ENCODE results near the gene ZNF277.

ZNF277 gene

DNA sequence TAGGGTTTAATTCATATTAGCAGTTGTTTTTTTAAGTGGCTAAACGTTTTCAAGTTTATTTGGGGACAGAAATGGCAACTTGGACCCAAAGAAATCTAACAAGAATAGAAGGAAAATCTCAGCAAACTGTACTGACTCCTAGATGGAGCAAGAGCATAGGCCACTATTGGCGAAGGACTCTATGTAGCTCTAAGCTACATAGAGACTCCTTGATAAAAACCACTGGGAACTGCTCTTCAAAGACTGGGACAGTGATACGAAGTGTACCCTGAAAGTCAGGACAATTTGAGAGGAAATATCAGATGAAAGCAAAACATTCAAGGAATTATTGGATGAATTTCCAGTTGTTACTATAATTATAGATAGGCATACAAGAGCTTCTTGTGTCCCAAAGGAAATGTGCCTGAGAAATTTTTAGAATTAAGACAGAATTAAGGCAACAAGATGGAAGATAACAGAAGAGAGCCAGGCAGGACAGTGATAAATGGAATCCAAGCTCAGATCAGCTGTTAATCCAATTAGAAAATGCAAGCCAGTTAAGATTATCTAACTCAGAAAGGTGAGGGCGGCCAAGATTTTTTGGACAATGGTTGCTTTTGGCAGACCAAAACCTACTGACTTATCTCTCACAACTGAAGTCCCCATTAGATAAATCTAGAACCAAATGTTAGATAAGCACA lies 140.0 kb downstream of the ZNF277 start:
- DNase-seq: no peak

DNA sequence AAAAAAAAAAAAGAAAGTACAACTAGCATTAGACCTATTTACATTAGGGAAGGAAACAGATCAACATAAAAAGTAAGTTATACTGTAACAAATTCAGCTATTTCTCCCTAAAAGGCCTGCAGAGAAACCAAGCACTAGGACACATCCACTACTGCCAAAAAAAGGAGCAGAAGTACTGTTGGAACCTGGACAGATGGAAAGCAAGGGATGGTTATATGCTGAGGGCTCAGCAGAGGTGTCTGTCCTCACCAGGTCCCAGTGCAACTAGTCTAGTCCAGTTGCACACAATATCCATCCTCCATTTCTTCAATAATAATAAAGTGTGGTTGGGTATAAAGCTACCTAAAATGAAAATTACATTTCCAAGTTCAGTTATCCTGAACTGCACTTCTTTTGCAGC lies 140.6 kb downstream of the ZNF277 start:
- DNase-seq: no peak

DNA sequence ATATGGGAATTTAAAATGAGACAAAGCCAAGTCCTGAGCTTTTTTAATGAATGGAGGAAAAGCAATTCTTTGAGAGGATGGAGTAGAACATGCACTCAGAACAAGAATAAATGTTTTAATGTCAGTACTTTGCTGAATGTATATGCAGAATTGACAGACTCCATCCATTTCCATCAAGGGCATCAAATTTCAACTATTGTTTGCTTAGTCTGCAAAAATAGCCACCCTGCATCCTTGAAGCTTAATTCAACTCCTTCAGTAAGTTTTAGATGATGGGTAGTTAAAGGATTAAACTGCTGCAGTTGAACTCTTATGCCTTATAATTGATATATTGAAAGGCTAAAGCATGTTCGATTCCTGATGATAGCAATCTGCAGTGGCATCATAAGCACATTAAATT lies 144.1 kb downstream of the ZNF277 start:
- DNase-seq: no peak

DNA sequence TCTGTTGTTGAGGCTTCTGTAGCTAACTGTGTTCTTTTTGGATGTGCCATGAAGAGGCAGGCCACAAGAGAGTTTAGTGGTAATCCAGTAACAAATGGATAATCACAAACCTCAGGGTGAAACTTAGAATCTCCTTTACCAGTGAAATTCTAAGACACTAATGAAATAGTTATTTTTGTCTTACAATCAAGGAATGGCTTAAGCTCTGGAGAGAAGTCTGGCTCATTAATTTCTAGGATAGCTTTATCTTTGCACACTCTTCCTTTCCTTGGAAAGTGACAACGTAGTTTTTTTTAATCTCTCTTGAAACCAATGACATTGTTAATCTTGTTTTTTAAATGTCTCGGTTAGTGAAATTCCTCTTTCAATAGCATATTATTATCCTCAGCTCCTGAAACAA lies 150.1 kb downstream of the ZNF277 start:
- DNase-seq: no peak

DNA sequence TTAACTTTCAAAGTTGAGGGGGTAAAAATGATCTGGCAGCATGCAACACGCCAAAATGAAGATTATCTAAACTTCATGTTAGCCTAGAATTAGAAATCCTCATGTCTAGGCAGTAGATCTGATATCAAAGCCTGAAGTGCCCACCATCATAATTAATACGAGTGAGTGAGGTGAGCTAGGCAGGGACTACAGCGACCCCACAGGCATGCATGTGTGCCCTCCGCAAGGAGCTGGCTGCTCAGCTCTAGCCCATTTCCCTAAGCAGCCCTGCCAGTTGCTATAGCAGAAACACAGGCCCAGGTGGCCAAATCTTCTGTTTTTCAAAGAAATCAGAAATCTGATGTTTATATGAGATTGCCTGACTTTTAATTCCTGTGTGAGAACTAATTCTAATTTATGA lies 150.6 kb downstream of the ZNF277 start:
- DNase-seq: no peak

GRCh38 chr7:112358513-112358912 lies 152.0 kb downstream of the ZNF277 start:
- DNase-seq: no peak

GRCh38 chr7:112359086-112359485 lies 152.6 kb downstream of the ZNF277 start:
- DNase-seq: no peak

GRCh38 chr7:112360681-112361080 lies 154.2 kb downstream of the ZNF277 start:
- no peak for DNase-seq

DNA sequence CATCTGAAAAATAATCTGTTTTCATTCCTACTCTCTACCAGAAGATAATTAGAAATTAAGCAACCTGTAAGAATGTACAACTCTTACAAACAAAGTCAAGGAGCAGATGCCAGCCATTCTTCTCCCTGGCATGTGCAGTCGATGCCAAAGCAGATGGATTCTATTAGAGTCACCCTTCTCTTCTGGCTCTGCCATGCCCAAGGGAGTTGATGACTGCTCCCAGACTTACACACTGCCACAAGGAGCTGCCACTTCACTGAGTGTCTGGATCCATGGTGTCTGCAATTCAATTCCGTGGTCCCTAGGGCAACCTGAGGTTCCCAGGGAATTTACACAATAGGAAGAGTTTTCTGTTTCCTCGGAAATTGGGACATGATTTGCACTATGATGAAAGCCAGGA lies 154.7 kb downstream of the ZNF277 start:
- no peak for DNase-seq

DNA sequence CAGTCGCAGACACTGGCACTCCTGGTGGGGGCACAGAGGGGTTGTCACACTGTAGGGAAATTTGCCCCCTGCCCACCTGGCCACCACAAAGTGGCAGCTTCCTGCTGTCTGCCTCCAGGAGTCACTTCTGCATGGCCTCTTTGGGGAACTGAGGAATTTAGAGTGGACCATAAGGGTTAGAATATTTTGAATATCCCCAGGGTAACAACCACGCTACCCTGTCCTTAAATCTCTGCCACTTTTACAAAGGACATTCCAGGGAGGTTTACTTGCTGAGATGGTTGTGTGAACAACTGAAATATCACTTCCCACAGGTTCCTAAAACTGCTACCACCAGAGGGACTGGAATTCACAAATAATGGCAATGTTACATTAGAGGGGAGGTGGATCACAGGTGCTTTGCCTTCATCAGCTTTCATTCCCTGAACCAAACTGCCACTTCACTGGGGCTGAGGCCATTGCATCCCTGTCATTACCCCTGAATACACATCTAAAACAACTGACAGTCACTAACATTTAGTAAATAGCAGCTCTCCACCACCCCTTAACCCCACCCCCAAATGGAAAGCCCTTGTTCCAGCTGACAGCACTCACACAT lies 155.7 kb downstream of the ZNF277 start:
- no peak for DNase-seq

DNA sequence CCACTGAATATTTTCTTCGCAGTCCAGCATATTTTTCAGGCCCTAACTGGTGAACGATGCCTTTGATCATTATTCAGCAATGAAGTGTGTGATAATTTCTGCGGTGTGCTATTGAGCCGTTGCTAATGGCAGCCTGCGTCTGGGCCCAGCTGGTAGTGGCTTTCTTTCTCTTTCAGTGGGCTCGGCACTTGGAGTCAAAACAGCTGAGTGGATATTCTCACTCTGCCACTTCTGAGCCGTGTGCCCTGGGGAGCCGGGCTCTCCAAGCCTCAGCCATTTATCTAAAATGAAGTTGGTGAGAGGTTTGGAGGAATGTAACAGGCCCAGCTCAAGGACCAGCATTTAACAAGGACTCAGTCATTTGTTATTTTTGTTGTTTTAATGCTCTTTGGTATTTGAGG lies 156.2 kb downstream of the ZNF277 start:
- no peak for DNase-seq

GRCh38 chr7:112364388-112364787 lies 157.9 kb downstream of the ZNF277 start:
- no peak for DNase-seq

DNA sequence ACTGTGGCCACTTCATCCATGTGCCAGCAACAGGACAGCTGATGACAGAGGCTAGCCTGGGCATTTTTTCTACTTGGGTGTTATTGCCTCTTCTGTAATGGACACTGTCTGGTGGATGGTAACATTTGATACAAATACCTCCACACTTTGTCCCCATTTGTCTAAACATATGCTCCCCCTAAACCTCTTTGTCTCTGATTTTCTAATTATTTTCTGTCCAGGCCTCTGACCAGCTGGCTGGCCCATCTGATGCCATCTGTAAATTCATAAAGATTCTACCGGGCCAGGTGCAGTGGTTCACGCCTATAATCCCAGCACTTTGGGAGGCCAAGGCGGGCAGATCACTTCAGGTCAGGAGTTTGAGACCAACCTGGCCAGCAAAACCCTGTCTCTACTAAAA lies 159.1 kb downstream of the ZNF277 start:
- no peak for DNase-seq

DNA sequence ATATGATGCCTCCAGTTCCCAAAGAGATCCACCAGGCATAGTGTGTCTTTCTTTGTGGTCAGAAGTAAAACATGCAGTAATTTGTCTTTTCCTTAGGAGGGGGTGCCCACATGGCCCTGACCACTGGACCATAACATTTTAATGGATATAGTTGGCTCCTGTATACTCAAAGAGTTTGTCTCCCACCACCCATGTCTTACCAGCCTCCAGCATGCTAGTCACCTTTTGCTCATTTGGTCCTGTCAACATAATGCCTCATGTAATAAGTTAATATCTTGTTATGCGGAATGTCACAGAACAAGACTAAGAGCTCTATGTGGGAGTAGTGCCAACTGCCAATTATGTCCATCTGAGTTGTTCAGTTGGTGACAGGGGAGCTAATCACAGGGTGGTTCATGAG lies 160.4 kb downstream of the ZNF277 start:
- no peak for DNase-seq

GRCh38 chr7:112370436-112370835 lies 163.9 kb downstream of the ZNF277 start:
- DNase-seq: peak in 2 of 58 donors; percentile 2 to 13

DNA sequence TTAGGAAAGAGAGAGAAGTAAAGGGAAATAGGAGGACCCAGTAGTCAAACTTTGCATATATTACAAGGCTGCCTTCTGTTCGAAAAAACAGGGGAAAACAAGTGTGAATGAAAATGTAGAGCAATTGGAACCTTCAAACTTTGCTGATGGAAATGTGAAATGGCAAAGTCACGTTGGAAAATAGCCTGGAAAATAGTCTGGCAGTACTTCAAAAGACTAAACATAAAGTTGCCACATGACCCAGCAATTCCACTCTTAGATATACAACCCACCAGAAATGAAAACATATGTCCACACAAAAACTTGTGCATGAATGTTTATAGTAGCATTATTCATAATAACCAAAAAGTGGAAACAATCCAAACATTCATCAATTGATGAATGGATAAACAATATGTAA lies 165.2 kb downstream of the ZNF277 start:
- DNase-seq: no peak

DNA sequence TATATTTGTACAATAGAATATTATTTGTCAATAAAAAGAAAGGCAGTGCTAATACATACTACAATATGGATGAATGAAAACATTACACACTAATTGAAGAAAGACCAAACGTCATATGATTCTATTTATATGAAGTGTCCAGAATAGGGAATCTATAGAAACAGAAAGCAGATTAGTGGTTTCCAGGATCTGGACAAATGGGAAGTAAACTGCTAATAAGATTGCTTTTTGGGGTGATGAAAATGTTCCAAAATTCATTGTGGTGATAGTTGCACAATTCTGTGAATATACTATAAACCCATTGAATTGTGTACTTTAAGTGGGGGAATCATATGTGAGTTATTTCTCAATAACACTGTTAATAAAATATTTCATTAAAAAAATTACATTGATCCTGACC lies 165.6 kb downstream of the ZNF277 start:
- no peak for DNase-seq

DNA sequence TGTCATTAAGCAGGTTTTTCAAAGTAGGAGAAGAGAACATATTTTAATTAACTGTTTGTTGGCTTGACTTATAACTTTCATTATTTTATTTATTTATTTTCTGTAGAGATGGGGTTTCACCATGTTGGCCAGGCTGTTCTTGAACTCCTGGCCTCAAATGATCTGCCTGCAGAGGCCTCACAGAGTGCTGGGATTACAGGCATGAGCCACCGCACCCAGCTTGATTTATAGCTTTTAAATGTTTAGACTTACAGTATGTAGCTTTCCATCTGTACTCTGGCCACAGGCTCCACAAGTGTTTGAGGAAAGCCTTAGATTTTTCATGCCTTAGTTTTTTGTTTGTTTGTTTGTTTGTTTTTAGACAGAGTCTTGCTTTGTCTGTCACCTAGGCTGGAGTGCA lies 171.1 kb downstream of the ZNF277 start:
- no peak for DNase-seq

DNA sequence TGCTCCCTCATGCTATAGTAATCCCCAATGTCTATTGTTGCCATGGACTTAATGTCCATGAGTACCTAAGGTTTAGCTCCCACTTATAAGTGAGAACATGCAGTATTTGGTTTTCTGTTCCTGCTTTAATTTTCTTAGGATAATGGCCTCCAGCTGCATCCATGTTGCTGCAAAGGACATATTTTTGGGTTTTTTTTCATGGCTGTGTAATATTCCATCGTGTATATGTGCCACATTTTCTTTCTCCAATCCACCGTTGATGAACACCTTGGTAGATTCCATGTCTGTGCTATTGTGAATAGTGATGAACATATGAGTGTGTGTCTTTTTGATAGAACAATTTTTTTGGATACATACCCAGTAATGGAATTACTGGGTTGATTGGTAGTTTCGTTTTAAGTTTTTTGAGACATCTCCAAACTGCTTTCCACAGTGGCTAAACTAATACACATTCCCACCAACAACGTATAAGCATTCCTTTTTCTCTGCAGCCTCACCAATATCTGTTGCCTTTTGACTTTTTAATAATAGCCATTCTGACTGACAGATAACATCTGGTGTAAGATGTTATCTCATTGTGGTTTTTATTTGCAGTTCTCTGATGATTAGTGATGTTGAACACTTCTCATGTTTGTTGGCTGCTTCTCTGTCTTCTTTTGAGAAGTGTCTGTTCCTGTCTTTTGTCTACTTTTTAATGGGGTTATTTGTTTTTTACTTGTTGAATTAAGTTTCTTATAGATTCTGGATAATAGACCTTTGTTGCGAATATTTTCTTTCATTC lies 175.0 kb downstream of the ZNF277 start:
- DNase-seq: no peak

GRCh38 chr7:112383671-112384417 lies 177.3 kb downstream of the ZNF277 start:
- DNase-seq: no peak

DNA sequence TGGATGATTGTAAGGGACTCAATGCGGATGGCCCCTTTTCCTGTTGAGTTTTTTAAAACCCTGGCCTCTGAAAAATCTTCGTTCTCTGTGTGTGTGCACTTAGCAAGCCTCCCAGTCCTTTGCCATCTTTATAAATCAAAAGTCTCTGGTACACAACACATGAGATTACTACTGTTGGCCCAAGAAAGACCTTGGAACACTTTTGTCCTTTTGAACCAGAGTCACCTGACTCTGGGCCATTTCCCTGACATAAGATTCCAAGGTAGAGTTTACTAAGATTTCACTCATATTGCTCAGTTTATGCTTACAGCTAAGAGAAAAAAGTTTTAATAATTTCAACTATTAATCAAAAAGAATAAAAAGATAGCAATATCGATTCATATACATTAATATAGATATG lies 179.0 kb downstream of the ZNF277 start:
- DNase-seq: no peak

- DNase-seq: no peak
Measured at GRCh38 chr7:112386619-112387018, 180.1 kb downstream of the ZNF277 start.

All from anterior cingulate cortex (tissue), 58 donors.